Tibial nerve (tissue), 4 donors: ENCODE data around the gene SMG6.

Experiments
- EP300 ChIP-seq, 2 donors: sonication (generic); formaldehyde crosslinking; IDR thresholded peaks; one replicate each; pipeline ENCODE4 v1.6.1; 2017; ENCODE audit warnings: antibody characterized with exemption in 2 of 2, mild to moderate bottlenecking in 1 of 2
- TF ChIP-seq, protein P1 (sequence below), 5 experiments: fragments of 200-600 bp in 3 of 5; fragments of 450-650 bp in 2 of 5; sonication (generic) in 3 of 5; IDR thresholded peaks; one replicate each; pipeline ENCODE4 v1.5.1; 2016 to 2019; ENCODE audit warnings: antibody characterized with exemption in 5 of 5, mild to moderate bottlenecking in 3 of 5, moderate library complexity in 2 of 5

DNA sequence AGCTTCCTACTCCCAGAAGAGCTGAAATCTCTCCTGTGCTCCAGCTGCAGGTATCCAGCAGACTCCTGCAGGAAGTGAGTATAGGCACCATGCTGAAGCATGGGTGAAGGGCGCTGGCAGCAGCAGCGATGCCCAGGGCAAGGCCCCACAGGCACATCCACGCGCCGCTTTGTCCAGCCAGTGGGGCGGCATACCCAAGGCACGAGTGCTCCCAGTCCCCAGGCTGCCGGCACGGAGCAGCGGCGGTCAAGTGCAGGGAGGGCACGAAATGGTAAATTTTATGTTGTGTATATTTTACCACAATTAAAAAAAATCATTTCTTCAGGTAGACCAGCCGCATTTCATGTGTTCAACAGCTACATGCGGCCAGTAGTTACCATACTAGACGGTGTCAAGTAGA is 175.6 kb downstream of the SMG6 start:
- TF ChIP-seq, protein P1, sequence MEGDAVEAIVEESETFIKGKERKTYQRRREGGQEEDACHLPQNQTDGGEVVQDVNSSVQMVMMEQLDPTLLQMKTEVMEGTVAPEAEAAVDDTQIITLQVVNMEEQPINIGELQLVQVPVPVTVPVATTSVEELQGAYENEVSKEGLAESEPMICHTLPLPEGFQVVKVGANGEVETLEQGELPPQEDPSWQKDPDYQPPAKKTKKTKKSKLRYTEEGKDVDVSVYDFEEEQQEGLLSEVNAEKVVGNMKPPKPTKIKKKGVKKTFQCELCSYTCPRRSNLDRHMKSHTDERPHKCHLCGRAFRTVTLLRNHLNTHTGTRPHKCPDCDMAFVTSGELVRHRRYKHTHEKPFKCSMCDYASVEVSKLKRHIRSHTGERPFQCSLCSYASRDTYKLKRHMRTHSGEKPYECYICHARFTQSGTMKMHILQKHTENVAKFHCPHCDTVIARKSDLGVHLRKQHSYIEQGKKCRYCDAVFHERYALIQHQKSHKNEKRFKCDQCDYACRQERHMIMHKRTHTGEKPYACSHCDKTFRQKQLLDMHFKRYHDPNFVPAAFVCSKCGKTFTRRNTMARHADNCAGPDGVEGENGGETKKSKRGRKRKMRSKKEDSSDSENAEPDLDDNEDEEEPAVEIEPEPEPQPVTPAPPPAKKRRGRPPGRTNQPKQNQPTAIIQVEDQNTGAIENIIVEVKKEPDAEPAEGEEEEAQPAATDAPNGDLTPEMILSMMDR (IDR thresholded peaks at IDR 0.05): no peak
- no peak for TF ChIP-seq EP300 (IDR thresholded peaks at IDR 0.05)
